B cell (primary cell): ENCODE measurements around the gene TSSK2. TPM values are rescaled to one million over a fixed set of nuclear protein-coding genes. Genes with fewer than 3 reads are reported as not detected.

Experiments used
- ATAC-seq: fragments of 200-7000 bp; cut with Tn5 transposase; one replicate; pipeline ENCODE4 v1.10.0; 2021; ENCODE audit warnings: low read depth, mild to moderate bottlenecking, moderate number of reproducible peaks, moderate library complexity
- CTCF ChIA-PET: fragments of 350-600 bp; sonication (Branson Sonifier 250); formaldehyde crosslinking; loops from one replicate; lab custom pipeline; 2021; ENCODE audit warnings: antibody characterized with exemption, inconsistent platforms; lab: Charles Lee
- POLR2A ChIA-PET: fragments of 350-600 bp; sonication (Branson Sonifier 250); formaldehyde crosslinking; loops from one replicate; lab custom pipeline; 2021; ENCODE audit warnings: antibody characterized with exemption; lab: Charles Lee
- DNase-seq: peaks from one replicate; pipeline ENCODE4 v3.0.0; 2013
- H2AFZ ChIP-seq: 2 replicates; pipeline ENCODE4 v1.6.1; 2012; ENCODE audit warnings: mild to moderate bottlenecking, low read depth, low read length; ENCODE audit not compliant: insufficient read depth, poor library complexity, severe bottlenecking
- H3K27ac ChIP-seq, 2 donors: 1 replicate in 1 of 2; 2 replicates in 1 of 2; pipeline ENCODE4 v1.5.1; 2012 to 2013; ENCODE audit warnings: low read length in 2 of 2, mild to moderate bottlenecking in 2 of 2, moderate library complexity in 1 of 2
- H3K27me3 ChIP-seq, 4 experiments: fragments of 200-600 bp in 1 of 4; sonication (generic) in 1 of 4; replicated peaks in 1 of 4; 1 replicate in 2 of 4; 2 replicates in 2 of 4; pipeline versions ENCODE4 v1.6.1 to v1.7.0; 2013 to 2016; ENCODE audit warnings: low read length in 3 of 4, mild to moderate bottlenecking in 2 of 4, mixed read lengths in 1 of 4, moderate library complexity in 1 of 4; ENCODE audit not compliant: insufficient read depth in 4 of 4, control insufficient read depth in 3 of 4; ENCODE audit errors: control extremely low read depth in 1 of 4
- H3K36me3 ChIP-seq, 2 experiments: replicated peaks in 1 of 2; 1 replicate in 1 of 2; 2 replicates in 1 of 2; pipeline versions ENCODE4 v1.6.1 to v1.7.1; 2013; ENCODE audit warnings: low read length in 1 of 2; ENCODE audit not compliant: insufficient read depth in 2 of 2, control insufficient read depth in 1 of 2; ENCODE audit errors: control extremely low read depth in 1 of 2, extremely low read depth in 1 of 2
- H3K4me1 ChIP-seq, 2 donors: fragments of 200-600 bp in 1 of 2; sonication (generic) in 1 of 2; 1 replicate in 1 of 2; 2 replicates in 1 of 2; pipeline versions ENCODE4 v1.5.1 to v1.6.1; 2013 to 2017; ENCODE audit warnings: low read length in 2 of 2; ENCODE audit not compliant: control insufficient read depth in 2 of 2, insufficient read depth in 2 of 2
- H3K4me2 ChIP-seq: replicated peaks from 2 replicates; pipeline ENCODE3; 2012; ENCODE audit warnings: mild to moderate bottlenecking, low read depth, low read length; ENCODE audit not compliant: poor library complexity, severe bottlenecking
- H3K4me3 ChIP-seq, 5 experiments: fragments of 200-600 bp in 1 of 5; sonication (generic) in 1 of 5; 1 replicate in 3 of 5; 2 replicates in 2 of 5; pipeline versions ENCODE4 v1.5.1 to v1.7.0; 2011 to 2016; ENCODE audit warnings: low read length in 4 of 5, mild to moderate bottlenecking in 4 of 5, low read depth in 2 of 5, control low read depth in 1 of 5, moderate library complexity in 1 of 5; ENCODE audit not compliant: insufficient read depth in 1 of 5; ENCODE audit errors: control extremely low read depth in 1 of 5, extremely low read depth in 1 of 5
- H3K79me2 ChIP-seq: fragments of 200-600 bp; sonication (generic); one replicate; pipeline ENCODE4 v1.6.0; 2016; ENCODE audit warnings: low read length; ENCODE audit not compliant: control insufficient read depth, insufficient read depth
- H3K9ac ChIP-seq: fragments of 200-600 bp; sonication (generic); 2 replicates; pipeline ENCODE4 v1.6.1; 2017; ENCODE audit warnings: mild to moderate bottlenecking, low read length, moderate library complexity
- H3K9me3 ChIP-seq, 3 donors: one replicate each; pipeline versions ENCODE4 v1.6.1 to v1.7.1; 2013; ENCODE audit warnings: low read length in 2 of 3; ENCODE audit not compliant: control insufficient read depth in 2 of 3, insufficient read depth in 1 of 3; ENCODE audit errors: control extremely low read depth in 1 of 3
- H4K20me1 ChIP-seq: 2 replicates; pipeline ENCODE4 v1.6.0; 2012; ENCODE audit warnings: mild to moderate bottlenecking, low read length; ENCODE audit not compliant: insufficient read depth, control insufficient read depth, poor library complexity, severe bottlenecking
- H3K27ac Mint-ChIP-seq: one replicate; pipeline ENCODE4 v1.8.0; 2021; ENCODE audit warnings: mixed read lengths
- H3K27me3 Mint-ChIP-seq: one replicate; pipeline ENCODE4 v1.8.0; 2021; ENCODE audit warnings: mixed read lengths
- H3K4me1 Mint-ChIP-seq: one replicate; pipeline ENCODE4 v1.8.0; 2021; ENCODE audit warnings: mixed read lengths
- H3K4me3 Mint-ChIP-seq: one replicate; pipeline ENCODE4 v1.8.0; 2021; ENCODE audit warnings: mixed read lengths
- H3K9me3 Mint-ChIP-seq: one replicate; pipeline ENCODE4 v1.8.0; 2022; ENCODE audit warnings: mixed read lengths; ENCODE audit not compliant: insufficient read depth
- CTCF ChIP-seq: fragments of 200-600 bp; IDR thresholded peaks from one replicate; pipeline ENCODE4 v1.8.0; 2022; ENCODE audit warnings: antibody characterized with exemption, mild to moderate bottlenecking
- EZH2 ChIP-seq: IDR thresholded peaks from 2 replicates; pipeline ENCODE4 v1.6.1; 2012; ENCODE audit warnings: borderline replicate concordance, low read depth, mild to moderate bottlenecking, moderate library complexity, low read length; ENCODE audit not compliant: insufficient read depth, poor library complexity, severe bottlenecking
- WGBS: methylation state at CpG from one replicate; pipeline ENCODE4 v1.1.5; 2013; ENCODE audit warnings: missing lambda C conversion rate; ENCODE audit not compliant: insufficient coverage; 5-methylcytosine and 5-hydroxymethylcytosine counted together
- intact Hi-C: fragments of 100-400 bp; cut with micrococcal nuclease; formaldehyde crosslinking; loops from one replicate; pipeline ENCODE4 v1.10.0; 2022
- polyA plus RNA-seq: library from polyadenylated mRNA; depleted of rRNA; stranded (reverse); fragments of >200 nt; gene quantifications from 2 replicates; pipeline ENCODE4 v1.2.3, GENCODE V29; 2012
- total RNA-seq, 2 donors: library from RNA; stranded (reverse); fragments of 120-200 nt in 1 of 2; gene quantifications; 1 replicate in 1 of 2; 2 replicates in 1 of 2; pipeline versions ENCODE4 v1.2.3 to v1.2.4, GENCODE V29; 2013 to 2022

TSSK2 gene
- total and polyA plus RNA-seq, 2 donors (not counting 1 experiment from before 2014, with no cell fraction given): 0.15 TPM; not detected in 1

GRCh38 chr22:19127329-19128008, 3.6 kb upstream of the TSSK2 start:
- H3K9ac ChIP-seq: no peak overlapping the region
- DNase-seq (no peak), ATAC-seq (no peak)
- H3K9me3 ChIP-seq: no peaks in the 10 kb centered on the region
- Mint-ChIP-seq H3K27me3 (no peaks in the 10 kb centered on the region), H3K9me3 (no peaks in the 10 kb centered on the region), H3K27ac (peak overlapping the region; percentile 54), H3K4me1 (peaks cover 5% of the 10 kb centered on the region), H3K4me3 (no peak overlapping the region)
- H3K4me3 ChIP-seq: no peak overlapping the region
- peaks cover 6% of the 10 kb centered on the region for H3K79me2 ChIP-seq
- H3K27me3 ChIP-seq: no peaks in the 10 kb centered on the region
- 92% methylated on average over 15 of the region's 16 CpGs for WGBS
- POLR2A ChIA-PET: interaction anchor here (0.6 kb wide), 1 partner anchor 8 kb away, joined by 9 read pairs; no protein-coding TSS in a partner anchor
- H3K4me1 ChIP-seq: peaks cover 6 to 7% of the 10 kb centered on the region in 2 donors
- CTCF ChIA-PET: interaction anchor here (1.0 kb wide), 1 partner anchor 17 kb away, joined by 3 read pairs; the partner anchor contains the start of gene ESS2
- no peaks in the 10 kb centered on the region for H4K20me1 ChIP-seq
- no peak for TF ChIP-seq CTCF
- no peak for TF ChIP-seq EZH2
- H3K27ac ChIP-seq: no peak overlapping the region
- H3K4me2 ChIP-seq: no peak overlapping the region
- intact Hi-C loops: no loop called here
- no peaks in the 10 kb centered on the region for H3K36me3 ChIP-seq
- H2AFZ ChIP-seq: no peak overlapping the region

DNA sequence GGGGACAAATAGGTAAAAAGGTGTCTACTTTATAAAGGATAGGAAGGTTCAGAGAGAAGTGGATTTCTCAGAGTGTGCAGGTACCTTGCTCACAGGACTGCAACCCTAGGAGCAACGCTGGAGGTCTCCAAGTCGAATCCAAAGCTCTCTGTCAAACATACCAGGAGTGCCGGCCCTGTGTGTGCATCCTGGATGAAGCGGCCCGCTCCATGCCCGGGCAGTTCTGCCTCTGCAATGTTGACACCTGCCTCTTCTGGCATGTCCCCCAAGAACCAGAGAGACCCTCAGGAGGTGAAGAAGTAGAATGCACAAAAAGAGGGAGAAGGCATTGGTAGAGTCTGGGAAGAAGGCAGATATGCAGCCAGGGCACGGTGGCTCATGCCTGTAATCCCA, 3.1 kb upstream of the TSSK2 start:
- intact Hi-C loops: no loop called here
- WGBS: 90% methylated on average over 7 of the region's 7 CpGs
- Mint-ChIP-seq H3K9me3 (no peaks in the 10 kb centered on the region), H3K27ac (no peak overlapping the region), H3K4me1 (no peaks in the 10 kb centered on the region), H3K27me3 (no peaks in the 10 kb centered on the region), H3K4me3 (no peak overlapping the region)
- no peak overlapping the region for H2AFZ ChIP-seq
- DNase-seq (no peak), ATAC-seq (no peak)
- POLR2A ChIA-PET: interaction anchor here (0.6 kb wide), 1 partner anchor 9 kb away, joined by 9 read pairs; no protein-coding TSS in a partner anchor
- no peaks in the 10 kb centered on the region for H4K20me1 ChIP-seq
- peaks cover 1% of the 10 kb centered on the region for H3K79me2 ChIP-seq
- no peak overlapping the region for H3K27ac ChIP-seq
- H3K4me2 ChIP-seq: no peak overlapping the region
- CTCF ChIA-PET: interaction anchor here (1.0 kb wide), 1 partner anchor 16 kb away, joined by 3 read pairs; the partner anchor contains the start of gene ESS2
- no peaks in the 10 kb centered on the region for H3K27me3 ChIP-seq
- no peaks in the 10 kb centered on the region for H3K9me3 ChIP-seq
- H3K4me1 ChIP-seq: peaks cover 2% of the 10 kb centered on the region in 2 donors
- no peak overlapping the region for H3K9ac ChIP-seq
- no peak overlapping the region for H3K4me3 ChIP-seq
- TF ChIP-seq EZH2: no peak
- H3K36me3 ChIP-seq: peaks cover 0 to 5% of the 10 kb centered on the region in 2 experiments
